ENCODE data around the gene C1orf21.

C1orf21 gene

GRCh38 chr1:184469396-184469795, 82.6 kb downstream of the C1orf21 start:
- no CpG with 5 or more reads among the region's 1 CpG for WGBS
- Histone ChIP-seq H2BK15ac (ENCODE audit: low read depth, poor library complexity, severe bottlenecking) (no peak overlapping the region), H3K27ac (ENCODE audit: low read length, poor library complexity, severe bottlenecking) (no peak overlapping the region), H3K27me3 (ENCODE audit: control insufficient read depth in 1 of 2, insufficient read depth in 1 of 2, low read length in 2 of 2) (no peaks in the 10 kb centered on the region), H2BK5ac (ENCODE audit: low read depth, low read length, poor library complexity, severe bottlenecking) (no peak overlapping the region), H3K23ac (ENCODE audit: low read length in 2 of 2) (no peak overlapping the region), H3K14ac (ENCODE audit: low read length in 2 of 2) (no peak overlapping the region), H2AK5ac (ENCODE audit: low read length, severe bottlenecking) (no peak overlapping the region), H3K4ac (ENCODE audit: low read depth in 1 of 2, low read length in 2 of 2) (no peak overlapping the region), H3K4me2 (ENCODE audit: low read length, poor library complexity, severe bottlenecking) (no peak overlapping the region), H3K79me1 (replicated peaks; ENCODE audit: low read length, poor library complexity, severe bottlenecking) (peaks cover 8% of the 10 kb centered on the region), H3K18ac (ENCODE audit: low read depth in 1 of 2, low read length in 2 of 2) (no peak overlapping the region), H3K36me3 (ENCODE audit: control insufficient read depth in 1 of 2, insufficient read depth in 2 of 2, low read depth in 1 of 2, low read length in 2 of 2) (peaks cover 0 to 12% of the 10 kb centered on the region in 2 experiments), H2AFZ (ENCODE audit: low read depth, low read length) (no peak overlapping the region), H2BK12ac (ENCODE audit: low read length in 2 of 2) (no peak overlapping the region), H3K9me3 (ENCODE audit: control insufficient read depth, low read length) (peaks cover 41% of the 10 kb centered on the region), H2BK120ac (ENCODE audit: low read depth, low read length) (no peak overlapping the region), H3K4me1 (ENCODE audit: control insufficient read depth, insufficient read depth, low read depth, low read length) (no peaks in the 10 kb centered on the region), H4K91ac (ENCODE audit: low read length) (no peak overlapping the region), H3K4me3 (ENCODE audit: insufficient read depth in 1 of 2, low read depth in 1 of 2, low read length in 2 of 2) (no peak overlapping the region), H3K9ac (ENCODE audit: low read length) (no peak overlapping the region), H4K8ac (ENCODE audit: low read length) (no peak overlapping the region)
- DNase-seq, result no peak

- no peak overlapping the region for H3K4me3 ChIP-seq (ENCODE audit: insufficient read depth in 1 of 2, low read depth in 1 of 2, low read length in 2 of 2)
- H3K14ac ChIP-seq (ENCODE audit: low read length in 2 of 2), result no peak overlapping the region
- H3K23ac ChIP-seq (ENCODE audit: low read length in 2 of 2), result no peak overlapping the region
- no peak overlapping the region for H3K18ac ChIP-seq (ENCODE audit: low read depth in 1 of 2, low read length in 2 of 2)
- no peak overlapping the region for H3K27ac ChIP-seq (ENCODE audit: low read length, poor library complexity, severe bottlenecking)
- H3K4me2 ChIP-seq (ENCODE audit: low read length, poor library complexity, severe bottlenecking), result no peak overlapping the region
- H3K4ac ChIP-seq (ENCODE audit: low read depth in 1 of 2, low read length in 2 of 2), result no peak overlapping the region
- H2BK120ac ChIP-seq (ENCODE audit: low read depth, low read length), result no peak overlapping the region
- H2BK12ac ChIP-seq (ENCODE audit: low read length in 2 of 2), result no peak overlapping the region
- H4K8ac ChIP-seq (ENCODE audit: low read length), result no peak overlapping the region
- H2BK15ac ChIP-seq (ENCODE audit: low read depth, poor library complexity, severe bottlenecking), result no peak overlapping the region
- no peak overlapping the region for H4K91ac ChIP-seq (ENCODE audit: low read length)
- H3K27me3 ChIP-seq (ENCODE audit: control insufficient read depth in 1 of 2, insufficient read depth in 1 of 2, low read length in 2 of 2), result no peaks in the 10 kb centered on the region
- DNase-seq, result no peak
- no peak overlapping the region for H2AFZ ChIP-seq (ENCODE audit: low read depth, low read length)
- WGBS, result 100% methylated on average over 3 of the region's 5 CpGs
- H3K36me3 ChIP-seq (ENCODE audit: control insufficient read depth in 1 of 2, insufficient read depth in 2 of 2, low read depth in 1 of 2, low read length in 2 of 2), result peaks cover 0 to 27% of the 10 kb centered on the region in 2 experiments
- H2BK5ac ChIP-seq (ENCODE audit: low read depth, low read length, poor library complexity, severe bottlenecking), result no peak overlapping the region
- no peaks in the 10 kb centered on the region for H3K4me1 ChIP-seq (ENCODE audit: control insufficient read depth, insufficient read depth, low read depth, low read length)
- H3K9ac ChIP-seq (ENCODE audit: low read length), result no peak overlapping the region
- peaks cover 64% of the 10 kb centered on the region for H3K9me3 ChIP-seq (ENCODE audit: control insufficient read depth, low read length)
- H3K79me1 ChIP-seq (replicated peaks; ENCODE audit: low read length, poor library complexity, severe bottlenecking), result peaks cover 10% of the 10 kb centered on the region
- H2AK5ac ChIP-seq (ENCODE audit: low read length, severe bottlenecking), result no peak overlapping the region
Observed at GRCh38 chr1:184471686-184472085, 84.9 kb downstream of the C1orf21 start.

GRCh38 chr1:184472136-184472535, 85.3 kb downstream of the C1orf21 start:
- Histone ChIP-seq H3K4me3 (ENCODE audit: insufficient read depth in 1 of 2, low read depth in 1 of 2, low read length in 2 of 2) (no peak overlapping the region), H3K4me1 (ENCODE audit: control insufficient read depth, insufficient read depth, low read depth, low read length) (no peaks in the 10 kb centered on the region), H3K27ac (ENCODE audit: low read length, poor library complexity, severe bottlenecking) (no peak overlapping the region), H2BK120ac (ENCODE audit: low read depth, low read length) (no peak overlapping the region), H3K79me1 (replicated peaks; ENCODE audit: low read length, poor library complexity, severe bottlenecking) (peaks cover 10% of the 10 kb centered on the region), H2BK5ac (ENCODE audit: low read depth, low read length, poor library complexity, severe bottlenecking) (no peak overlapping the region), H3K4me2 (ENCODE audit: low read length, poor library complexity, severe bottlenecking) (no peak overlapping the region), H3K36me3 (ENCODE audit: control insufficient read depth in 1 of 2, insufficient read depth in 2 of 2, low read depth in 1 of 2, low read length in 2 of 2) (peaks cover 0 to 30% of the 10 kb centered on the region in 2 experiments), H2BK12ac (ENCODE audit: low read length in 2 of 2) (no peak overlapping the region), H3K18ac (ENCODE audit: low read depth in 1 of 2, low read length in 2 of 2) (no peak overlapping the region), H2AFZ (ENCODE audit: low read depth, low read length) (no peak overlapping the region), H3K27me3 (ENCODE audit: control insufficient read depth in 1 of 2, insufficient read depth in 1 of 2, low read length in 2 of 2) (no peaks in the 10 kb centered on the region), H4K8ac (ENCODE audit: low read length) (no peak overlapping the region), H3K14ac (ENCODE audit: low read length in 2 of 2) (no peak overlapping the region), H3K23ac (ENCODE audit: low read length in 2 of 2) (no peak overlapping the region), H3K9me3 (ENCODE audit: control insufficient read depth, low read length) (peaks cover 68% of the 10 kb centered on the region), H3K4ac (ENCODE audit: low read depth in 1 of 2, low read length in 2 of 2) (no peak overlapping the region), H3K9ac (ENCODE audit: low read length) (no peak overlapping the region), H2AK5ac (ENCODE audit: low read length, severe bottlenecking) (no peak overlapping the region), H2BK15ac (ENCODE audit: low read depth, poor library complexity, severe bottlenecking) (no peak overlapping the region), H4K91ac (ENCODE audit: low read length) (no peak overlapping the region)
- no peak for DNase-seq
- WGBS, result no CpG with 5 or more reads among the region's 2 CpGs

- no peak overlapping the region for H3K27ac ChIP-seq (ENCODE audit: low read length, poor library complexity, severe bottlenecking)
- no peaks in the 10 kb centered on the region for H3K27me3 ChIP-seq (ENCODE audit: control insufficient read depth in 1 of 2, insufficient read depth in 1 of 2, low read length in 2 of 2)
- H3K9ac ChIP-seq (ENCODE audit: low read length), result no peak overlapping the region
- no peak overlapping the region for H2BK5ac ChIP-seq (ENCODE audit: low read depth, low read length, poor library complexity, severe bottlenecking)
- H2BK120ac ChIP-seq (ENCODE audit: low read depth, low read length), result no peak overlapping the region
- no peak for DNase-seq
- peak overlapping the region in 1 of 2 experiments; percentile 31 for H3K4me3 ChIP-seq (ENCODE audit: insufficient read depth in 1 of 2, low read depth in 1 of 2, low read length in 2 of 2)
- no peak overlapping the region for H3K14ac ChIP-seq (ENCODE audit: low read length in 2 of 2)
- H2BK12ac ChIP-seq (ENCODE audit: low read length in 2 of 2), result no peak overlapping the region
- no peak overlapping the region for H4K91ac ChIP-seq (ENCODE audit: low read length)
- no peak overlapping the region for H3K4me2 ChIP-seq (ENCODE audit: low read length, poor library complexity, severe bottlenecking)
- H2BK15ac ChIP-seq (ENCODE audit: low read depth, poor library complexity, severe bottlenecking), result no peak overlapping the region
- H3K23ac ChIP-seq (ENCODE audit: low read length in 2 of 2), result no peak overlapping the region
- 95% methylated on average over 7 of the region's 9 CpGs for WGBS
- peaks cover 81% of the 10 kb centered on the region for H3K9me3 ChIP-seq (ENCODE audit: control insufficient read depth, low read length)
- no peak overlapping the region for H3K4ac ChIP-seq (ENCODE audit: low read depth in 1 of 2, low read length in 2 of 2)
- H3K4me1 ChIP-seq (ENCODE audit: control insufficient read depth, insufficient read depth, low read depth, low read length), result no peaks in the 10 kb centered on the region
- peaks cover 10% of the 10 kb centered on the region for H3K79me1 ChIP-seq (replicated peaks; ENCODE audit: low read length, poor library complexity, severe bottlenecking)
- H4K8ac ChIP-seq (ENCODE audit: low read length), result no peak overlapping the region
- H2AK5ac ChIP-seq (ENCODE audit: low read length, severe bottlenecking), result no peak overlapping the region
- H3K36me3 ChIP-seq (ENCODE audit: control insufficient read depth in 1 of 2, insufficient read depth in 2 of 2, low read depth in 1 of 2, low read length in 2 of 2), result peaks cover 1 to 36% of the 10 kb centered on the region in 2 experiments
- H2AFZ ChIP-seq (ENCODE audit: low read depth, low read length), result no peak overlapping the region
- no peak overlapping the region for H3K18ac ChIP-seq (ENCODE audit: low read depth in 1 of 2, low read length in 2 of 2)
Observed at GRCh38 chr1:184473176-184473966, 86.5 kb downstream of the C1orf21 start.
